SK-N-SH treated with all-trans-retinoic acid at 6 μM for 48 hours (cell line): ENCODE measurements around the gene GEN1.

Source experiments
- ATAC-seq: fragments of 200-7000 bp; cut with Tn5 transposase; 3 replicates; pipeline ENCODE4 v1.9.1; 2020; ENCODE audit warnings: mild to moderate bottlenecking, moderate library complexity
- ARNTL ChIP-seq: fragments of 450-650 bp; formaldehyde crosslinking; IDR thresholded peaks from 2 replicates; pipeline ENCODE4 v1.5.0; 2020; ENCODE audit warnings: low read depth, mild to moderate bottlenecking, moderate library complexity, borderline replicate concordance
- BACH2 ChIP-seq: fragments of 250-450 bp; sonication (Bioruptor Pico); IDR thresholded peaks from 2 replicates; pipeline ENCODE4 v1.9.0; 2021; ENCODE audit warnings: mild to moderate bottlenecking, borderline replicate concordance
- CREB5 ChIP-seq: fragments of 250-450 bp; sonication (Bioruptor Pico); IDR thresholded peaks from 2 replicates; pipeline ENCODE4 v1.5.1; 2020; ENCODE audit warnings: low read depth, mild to moderate bottlenecking, moderate library complexity
- CSRNP3 ChIP-seq: fragments of 250-450 bp; sonication (Bioruptor Pico); IDR thresholded peaks from 2 replicates; pipeline ENCODE4 v1.5.1; 2021; ENCODE audit warnings: mild to moderate bottlenecking, moderate library complexity
- ESRRG ChIP-seq: fragments of 250-450 bp; sonication (Bioruptor Pico); IDR thresholded peaks from 2 replicates; pipeline ENCODE4 v1.6.1; 2021; ENCODE audit warnings: mild to moderate bottlenecking
- GLIS3 ChIP-seq: fragments of 250-450 bp; sonication (Bioruptor Pico); IDR thresholded peaks from 2 replicates; pipeline ENCODE4 v1.5.0; 2020; ENCODE audit warnings: mild to moderate bottlenecking, moderate library complexity
- ISL1 ChIP-seq: fragments of 250-450 bp; sonication (Bioruptor Pico); IDR thresholded peaks from 2 replicates; pipeline ENCODE4 v2.1.2; 2022; ENCODE audit warnings: mild to moderate bottlenecking, moderate library complexity
- OSR1 ChIP-seq: fragments of 250-450 bp; sonication (Bioruptor Pico); IDR thresholded peaks from 2 replicates; pipeline ENCODE4 v1.8.0; 2022; ENCODE audit warnings: moderate library complexity, mild to moderate bottlenecking, inconsistent platforms
- PATZ1 ChIP-seq: fragments of 250-450 bp; sonication (Bioruptor Pico); IDR thresholded peaks from 2 replicates; pipeline ENCODE4 v1.8.0; 2020; ENCODE audit warnings: mild to moderate bottlenecking, moderate library complexity, borderline replicate concordance
- PPARA ChIP-seq: fragments of 250-450 bp; sonication (Bioruptor Pico); IDR thresholded peaks from 2 replicates; pipeline ENCODE4 v1.5.0; 2020; ENCODE audit warnings: mild to moderate bottlenecking, borderline replicate concordance
- RARB ChIP-seq: fragments of 250-450 bp; sonication (Bioruptor Pico); IDR thresholded peaks from 2 replicates; pipeline ENCODE4 v1.8.0; 2021; ENCODE audit warnings: mild to moderate bottlenecking, moderate library complexity
- SNAI2 ChIP-seq: fragments of 250-450 bp; sonication (Bioruptor Pico); IDR thresholded peaks from 2 replicates; pipeline ENCODE4 v1.5.0; 2020; ENCODE audit warnings: mild to moderate bottlenecking, moderate library complexity
- TCF4 ChIP-seq: fragments of 250-450 bp; sonication (Bioruptor Pico); IDR thresholded peaks from 2 replicates; pipeline ENCODE4 v1.8.0; 2021; ENCODE audit warnings: mild to moderate bottlenecking, moderate library complexity, borderline replicate concordance
- TOX ChIP-seq: fragments of 250-450 bp; sonication (Bioruptor Pico); IDR thresholded peaks from 2 replicates; pipeline ENCODE4 v1.8.0; 2021; ENCODE audit warnings: mild to moderate bottlenecking, moderate library complexity, borderline replicate concordance
- TSHZ2 ChIP-seq: fragments of 250-450 bp; sonication (Bioruptor Pico); IDR thresholded peaks from 2 replicates; pipeline ENCODE4 v1.5.0; 2020; ENCODE audit warnings: mild to moderate bottlenecking, moderate library complexity
- ZC3H10 ChIP-seq: fragments of 250-450 bp; sonication (Bioruptor Pico); IDR thresholded peaks from 2 replicates; pipeline ENCODE4 v1.5.1; 2021; ENCODE audit warnings: mild to moderate bottlenecking, moderate library complexity
- ZFP3 ChIP-seq: fragments of 250-450 bp; sonication (Bioruptor Pico); IDR thresholded peaks from 2 replicates; pipeline ENCODE4 v1.5.0; 2020; ENCODE audit warnings: mild to moderate bottlenecking, moderate library complexity
- ZFP30 ChIP-seq: fragments of 450-650 bp; formaldehyde crosslinking; IDR thresholded peaks from 2 replicates; pipeline ENCODE4 v1.5.0; 2022; ENCODE audit warnings: mild to moderate bottlenecking, moderate library complexity
- ZNF565 ChIP-seq: fragments of 450-650 bp; formaldehyde crosslinking; conservative IDR thresholded peaks from 2 replicates; pipeline ENCODE4 v1.5.0; 2020; ENCODE audit warnings: low read depth, mild to moderate bottlenecking, moderate library complexity
- ZNF70 ChIP-seq: fragments of 450-650 bp; formaldehyde crosslinking; IDR thresholded peaks from 2 replicates; pipeline ENCODE4 v1.5.0; 2020; ENCODE audit warnings: mild to moderate bottlenecking, moderate library complexity
- ZNF8 ChIP-seq: fragments of 450-650 bp; formaldehyde crosslinking; IDR thresholded peaks from 2 replicates; pipeline ENCODE4 v1.5.0; 2020; ENCODE audit warnings: mild to moderate bottlenecking, moderate library complexity

Gene GEN1

GRCh38 chr2:17816396-17817245 is 62.7 kb downstream of the GEN1 start, which contains the start of gene MSGN1:
Gene MSGN1 (plus strand): TSS chr2:17816460. CDS start chr2:17816519, 59 bp downstream.
- no peak for ATAC-seq
- no peak for TF ChIP-seq RARB (CRISPR knock-in tag)
- TF ChIP-seq PPARA (CRISPR knock-in tag) = no peak
- TF ChIP-seq TOX (CRISPR knock-in tag) = no peak
- TF ChIP-seq ZNF565 (CRISPR knock-in tag) = no peak
- no peak for TF ChIP-seq TSHZ2
- TF ChIP-seq CREB5 (CRISPR knock-in tag) = no peak
- no peak for TF ChIP-seq GLIS3 (CRISPR knock-in tag)
- no peak for TF ChIP-seq ZNF8 (CRISPR knock-in tag)
- TF ChIP-seq ZFP30 (CRISPR knock-in tag) = no peak
- TF ChIP-seq ZNF70 (CRISPR knock-in tag) = no peak
- no peak for TF ChIP-seq ZFP3 (CRISPR knock-in tag)
- TF ChIP-seq PATZ1 = no peak
- TF ChIP-seq OSR1 (CRISPR knock-in tag) = no peak
- TF ChIP-seq ARNTL = no peak
- no peak for TF ChIP-seq BACH2 (CRISPR knock-in tag)
- no peak for TF ChIP-seq ZC3H10 (CRISPR knock-in tag)
- TF ChIP-seq CSRNP3 (CRISPR knock-in tag) = no peak
- TF ChIP-seq, all 23 proteins: peak for 0

GRCh38 chr2:17818235-17818815 is 64.4 kb downstream of the GEN1 start:
- no peak for ATAC-seq

GRCh38 chr2:17821080-17821479 is 67.1 kb downstream of the GEN1 start:
- TF ChIP-seq SNAI2 (CRISPR knock-in tag) = no peak
- no peak for TF ChIP-seq GLIS3 (CRISPR knock-in tag)
- TF ChIP-seq ISL1 (CRISPR knock-in tag) = no peak
- no peak for TF ChIP-seq ZNF8 (CRISPR knock-in tag)
- TF ChIP-seq OSR1 (CRISPR knock-in tag) = no peak
- no peak for TF ChIP-seq RARB (CRISPR knock-in tag)
- TF ChIP-seq ZFP30 (CRISPR knock-in tag) = no peak
- TF ChIP-seq ARNTL = no peak
- TF ChIP-seq ZFP3 (CRISPR knock-in tag) = no peak
- TF ChIP-seq CREB5 (CRISPR knock-in tag) = no peak
- TF ChIP-seq TOX (CRISPR knock-in tag) = no peak
- TF ChIP-seq ESRRG (CRISPR knock-in tag) = no peak
- TF ChIP-seq TSHZ2 = no peak
- no peak for TF ChIP-seq ZC3H10 (CRISPR knock-in tag)
- no peak for TF ChIP-seq BACH2 (CRISPR knock-in tag)
- no peak for TF ChIP-seq TCF4 (CRISPR knock-in tag)
- no peak for TF ChIP-seq ZNF70 (CRISPR knock-in tag)
- TF ChIP-seq, all 23 proteins: peak for 0
- no peak for ATAC-seq

More at GRCh38 chr2:17818235-17818815, 64.4 kb downstream of the GEN1 start:
- TF ChIP-seq TOX (CRISPR knock-in tag) = no peak
- TF ChIP-seq, all 23 proteins: peak for 0
